Endothelial cell of umbilical vein (primary cell): Measurements from ENCODE around the gene DCLK1. TPM values are rescaled to one million over a fixed set of nuclear protein-coding genes. Genes with fewer than 3 reads are reported as not detected.
"Not testable (repeated sequence)": the region's sequence is repeated elsewhere in the genome, so short reads cannot be mapped to it uniquely, and the experiment has no call there.

ENCODE experiments used
- BruUV-seq: library from RNA; stranded (reverse); fragments of 400-500 nt; replicated peaks from 2 replicates; lab custom pipeline; 2021; lab: Mats Ljungman, UMichigan
- CTCF ChIA-PET: fragments of 300-600, 350-600 bp; sonication (Branson Sonifier 250); formaldehyde crosslinking; loops from one replicate; lab custom pipeline; 2021; ENCODE audit warnings: antibody characterized with exemption, inconsistent platforms; lab: Charles Lee
- POLR2A ChIA-PET: fragments of 300-600, 350-600 bp; sonication (Branson Sonifier 250); formaldehyde crosslinking; loops from one replicate; lab custom pipeline; 2021; ENCODE audit warnings: antibody characterized with exemption, inconsistent platforms; lab: Charles Lee
- DNase-seq: peaks from one replicate; pipeline ENCODE4 v3.0.0-alpha.2; 2011; ENCODE audit warnings: low read depth, low spot score
- FAIRE-seq: peaks from 2 replicates; lab custom pipeline; 2011; peaks lifted over from hg19 to GRCh38; lab: Jason Lieb, UNC
- H2AFZ ChIP-seq: 2 replicates; pipeline ENCODE4 v1.6.0; 2012; ENCODE audit warnings: low read depth, low read length, control low read depth, inconsistent platforms
- H3K27ac ChIP-seq: 2 replicates; pipeline ENCODE4 v1.5.1; 2011; ENCODE audit warnings: low read depth, mild to moderate bottlenecking, control low read depth, low read length, moderate library complexity; ENCODE audit not compliant: insufficient read depth
- H3K27me3 ChIP-seq, 2 experiments: 2 replicates each; pipeline versions ENCODE4 v1.6.0 to v1.6.1; 2011; ENCODE audit warnings: low read length in 2 of 2, mixed read lengths in 1 of 2; ENCODE audit not compliant: control insufficient read depth in 2 of 2, insufficient read depth in 2 of 2
- H3K36me3 ChIP-seq, 2 experiments: 2 replicates in 1 of 2; 3 replicates in 1 of 2; pipeline ENCODE4 v1.5.1; 2011; ENCODE audit warnings: low read length in 2 of 2, mild to moderate bottlenecking in 1 of 2, moderate library complexity in 1 of 2; ENCODE audit not compliant: control insufficient read depth in 2 of 2, insufficient read depth in 2 of 2; ENCODE audit errors: extremely low read depth in 1 of 2
- H3K4me1 ChIP-seq: 3 replicates; pipeline ENCODE4 v1.5.1; 2011; ENCODE audit warnings: mild to moderate bottlenecking, low read length; ENCODE audit not compliant: control insufficient read depth, insufficient read depth; ENCODE audit errors: extremely low read depth
- H3K4me2 ChIP-seq: 2 replicates; pipeline ENCODE4 v1.6.1; 2011; ENCODE audit warnings: low read length, control low read depth, mixed read lengths; ENCODE audit not compliant: insufficient read depth
- H3K4me3 ChIP-seq, 3 experiments: fragments of 200-600 bp in 1 of 3; sonication (generic), shearing (Covaris generic) in 1 of 3; replicated peaks in 1 of 3; 2 replicates each; pipeline ENCODE4 v1.5.1; 2011 to 2016; ENCODE audit warnings: control low read depth in 3 of 3, low read length in 3 of 3, mild to moderate bottlenecking in 2 of 3, inconsistent platforms in 1 of 3, low read depth in 1 of 3, moderate library complexity in 1 of 3; ENCODE audit not compliant: insufficient read depth in 1 of 3
- H3K79me2 ChIP-seq: 2 replicates; pipeline ENCODE4 v1.6.0; 2012; ENCODE audit warnings: low read length, inconsistent platforms; ENCODE audit not compliant: control insufficient read depth, insufficient read depth
- H3K9ac ChIP-seq: replicated peaks from 2 replicates; pipeline ENCODE3; 2011; ENCODE audit warnings: low read length, control low read depth; ENCODE audit not compliant: insufficient read depth; ENCODE audit errors: extremely low read depth
- H3K9me1 ChIP-seq: replicated peaks from 3 replicates; pipeline ENCODE4 v1.6.0; 2011; ENCODE audit warnings: mild to moderate bottlenecking, low read length; ENCODE audit not compliant: control insufficient read depth, insufficient read depth; ENCODE audit errors: extremely low read depth
- H3K9me3 ChIP-seq: replicated peaks from 2 replicates; pipeline ENCODE4 v1.5.1; 2012; ENCODE audit warnings: low read length, inconsistent platforms; ENCODE audit not compliant: control insufficient read depth, insufficient read depth
- H4K20me1 ChIP-seq: replicated peaks from 2 replicates; pipeline ENCODE3; 2011; ENCODE audit warnings: mild to moderate bottlenecking, low read length; ENCODE audit not compliant: control insufficient read depth, insufficient read depth; ENCODE audit errors: extremely low read depth
- EZH2 ChIP-seq: IDR thresholded peaks from 2 replicates; pipeline ENCODE4 v1.6.1; 2012; ENCODE audit warnings: borderline replicate concordance, low read depth, mild to moderate bottlenecking, moderate library complexity, low read length, inconsistent platforms; ENCODE audit not compliant: severe bottlenecking
- FOS ChIP-seq: IDR thresholded peaks from 2 replicates; pipeline ENCODE4 v1.6.1; 2011; ENCODE audit warnings: mild to moderate bottlenecking, low read length, moderate library complexity, borderline replicate concordance; ENCODE audit not compliant: insufficient read depth
- GATA2 ChIP-seq: IDR thresholded peaks from 2 replicates; pipeline ENCODE4 v1.7.0; 2011; ENCODE audit warnings: low read depth, mild to moderate bottlenecking, moderate library complexity, mixed read lengths, low read length; ENCODE audit not compliant: insufficient read length, insufficient read depth
- JUN ChIP-seq: IDR thresholded peaks from 2 replicates; pipeline ENCODE4 v1.6.1; 2011; ENCODE audit warnings: borderline replicate concordance, low read depth; ENCODE audit not compliant: insufficient read length, insufficient read depth
- MAX ChIP-seq: IDR thresholded peaks from 2 replicates; pipeline ENCODE4 v1.6.1; 2011; ENCODE audit not compliant: insufficient read depth, insufficient read length
- MYC ChIP-seq: IDR thresholded peaks from one replicate; pipeline ENCODE4 v1.6.1; 2011; ENCODE audit warnings: mild to moderate bottlenecking, low read depth, low read length
- POLR2A ChIP-seq: IDR thresholded peaks from 2 replicates; pipeline ENCODE4 v1.6.1; 2012; ENCODE audit warnings: low read depth, mild to moderate bottlenecking, control low read depth, low read length
- POLR2AphosphoS5 ChIP-seq: IDR thresholded peaks from 2 replicates; pipeline ENCODE4 v1.6.1; 2012; ENCODE audit warnings: low read depth, mild to moderate bottlenecking, control low read depth, low read length, moderate library complexity; ENCODE audit not compliant: insufficient read depth
- dilution Hi-C: fragments of 300-500 bp; cut with MboI; formaldehyde crosslinking; loops from one replicate; pipeline ENCODE4 v1.15.0; 2019; ENCODE audit warnings: low sequenced_read_pairs; ENCODE audit not compliant: extremely low pct_ligation_motif_present
- intact Hi-C: fragments of 100-400 bp; cut with micrococcal nuclease; formaldehyde crosslinking; loops from one replicate; pipeline ENCODE4 v1.10.0; 2022
- polyA plus RNA-seq, 4 experiments: library from polyadenylated mRNA; depleted of rRNA in 3 of 4; stranded (reverse) in 3 of 4; unstranded in 1 of 4; fragments of >200 nt; gene quantifications; 2 replicates each; pipeline versions ENCODE4 v1.2.1 to v1.2.3, GENCODE V29; 2011 to 2012; ENCODE audit warnings: missing spikeins in 1 of 4
- total RNA-seq: library from RNA; stranded (reverse); gene quantifications from 2 replicates; pipeline ENCODE4 v1.2.3, GENCODE V29; 2021
- TF ChIP-seq, protein P1 (sequence below), 2 donors: IDR thresholded peaks; 1 replicate in 1 of 2; 2 replicates in 1 of 2; pipeline ENCODE4 v1.5.1; 2011; ENCODE audit warnings: low read length in 2 of 2, mild to moderate bottlenecking in 2 of 2, moderate library complexity in 2 of 2, control low read depth in 1 of 2, inconsistent platforms in 1 of 2, low read depth in 1 of 2; ENCODE audit not compliant: insufficient read depth in 1 of 2; ENCODE audit errors: extremely low read depth in 1 of 2

The DCLK1 gene
- total and polyA plus RNA-seq, 2 donors (not counting 3 experiments of a cell fraction or from before 2014, with no cell fraction given) = 0.28 to 3.9 TPM

DNA sequence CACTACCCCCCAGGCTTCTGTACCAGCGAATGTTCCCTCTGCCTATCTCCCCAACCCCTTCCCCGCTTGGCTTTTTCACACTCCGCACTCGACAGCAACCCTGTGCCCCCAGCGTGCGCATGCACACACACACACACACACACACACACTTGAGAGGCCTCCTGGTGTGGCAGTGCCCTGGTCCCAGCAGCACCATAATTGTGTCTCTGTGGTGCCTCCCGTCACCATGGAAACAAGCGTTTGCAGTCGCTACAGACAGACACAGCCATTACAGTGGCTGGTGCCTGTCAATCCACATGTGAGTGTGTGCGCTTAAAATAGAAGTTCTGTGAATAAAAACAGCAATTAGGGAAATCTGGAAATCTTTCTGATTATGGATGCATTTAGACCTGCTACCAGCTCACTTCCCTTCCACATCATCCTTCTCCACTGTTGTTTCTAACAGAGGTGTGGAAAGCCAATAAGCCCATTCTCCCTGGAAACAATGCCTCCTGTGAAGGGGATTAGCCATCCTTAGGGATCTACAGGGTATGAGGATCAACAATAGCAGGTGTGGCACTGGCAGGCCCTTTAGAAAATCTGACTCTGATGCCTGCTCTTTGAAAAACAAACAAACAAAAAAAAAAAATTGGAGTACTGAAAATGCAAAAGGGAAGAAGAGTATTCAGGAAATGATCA lies 146.3 kb downstream of the DCLK1 start:
- Histone ChIP-seq H3K4me1 (no peaks in the 10 kb centered on the region), H3K9me3 (no peaks in the 10 kb centered on the region), H3K4me2 (no peak overlapping the region), H3K9ac (no peak overlapping the region), H3K9me1 (no peaks in the 10 kb centered on the region), H3K4me3 (no peak overlapping the region), H3K79me2 (no peaks in the 10 kb centered on the region), H2AFZ (no peak overlapping the region), H3K27me3 (peaks cover 0 to 2% of the 10 kb centered on the region in 2 experiments), H3K27ac (no peak overlapping the region), H3K36me3 (no peaks in the 10 kb centered on the region), H4K20me1 (no peaks in the 10 kb centered on the region)
- intact Hi-C loops (no loop called here), dilution Hi-C loops (no loop called here)
- ChIA-PET POLR2A (no interaction called here), CTCF (no interaction called here)
- FAIRE-seq = no peak
- no TSS peak for BruUV-seq
- DNase-seq = no peak
- no peak for TF ChIP-seq MYC

DNA sequence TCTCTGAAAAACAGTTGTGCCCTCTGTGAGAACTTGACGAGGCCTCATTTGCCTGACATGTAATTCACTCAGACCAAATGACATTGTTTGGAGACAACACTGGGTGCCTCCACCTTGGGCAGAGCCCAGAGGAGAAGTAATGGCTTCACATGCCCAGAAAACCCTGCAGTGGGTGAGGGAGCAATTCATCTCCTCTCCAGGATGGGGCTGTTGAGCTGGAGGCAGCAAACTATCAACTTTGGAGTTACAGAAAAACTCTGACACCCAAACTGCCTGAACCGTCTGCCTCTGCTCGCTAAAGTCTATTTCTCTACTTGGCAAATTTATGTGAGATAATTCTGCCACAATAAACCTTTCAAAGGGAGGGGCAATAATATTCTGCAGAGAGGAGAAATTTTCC lies 146.9 kb downstream of the DCLK1 start:
- CTCF ChIA-PET = no interaction called here
- intact Hi-C loops = no loop called here

DNA sequence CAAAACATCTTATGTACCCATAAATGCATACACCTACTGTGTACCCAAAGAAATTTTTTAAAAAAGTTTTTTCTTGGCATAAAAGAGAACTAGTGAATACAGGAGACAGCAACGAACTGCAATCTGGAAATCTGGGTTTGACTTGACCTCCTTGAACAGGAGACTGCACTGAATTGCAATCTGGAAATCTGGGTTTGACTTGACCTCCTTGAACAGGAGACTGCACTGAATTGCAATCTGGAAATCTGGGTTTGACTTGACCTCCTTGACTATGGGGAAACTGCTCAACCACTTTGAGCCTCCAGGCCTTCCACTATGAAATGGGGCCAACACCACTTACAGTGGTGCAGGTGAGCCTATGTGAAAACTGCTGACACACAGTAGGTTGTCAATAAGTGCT lies 147.5 kb downstream of the DCLK1 start:
- H3K9me3 ChIP-seq, dilution Hi-C loops, H4K20me1 ChIP-seq, H3K4me3 ChIP-seq, POLR2A ChIA-PET, H3K9ac ChIP-seq, CTCF ChIA-PET, H3K36me3 ChIP-seq, H2AFZ ChIP-seq, intact Hi-C loops, FAIRE-seq, DNase-seq, H3K27me3 ChIP-seq, BruUV-seq, H3K79me2 ChIP-seq, H3K4me2 ChIP-seq, H3K27ac ChIP-seq, H3K4me1 ChIP-seq, H3K9me1 ChIP-seq: not testable (repeated sequence)

More for the DNA sequence above, 146.9 kb downstream of the DCLK1 start:
- no peak for DNase-seq
- Histone ChIP-seq H3K27ac (no peak overlapping the region), H3K9me3 (no peaks in the 10 kb centered on the region), H4K20me1 (no peaks in the 10 kb centered on the region), H3K4me1 (peaks cover 3% of the 10 kb centered on the region), H3K4me3 (no peak overlapping the region), H3K27me3 (peaks cover 0 to 2% of the 10 kb centered on the region in 2 experiments), H3K36me3 (no peaks in the 10 kb centered on the region), H2AFZ (no peak overlapping the region), H3K79me2 (no peaks in the 10 kb centered on the region), H3K9me1 (no peaks in the 10 kb centered on the region), H3K9ac (no peak overlapping the region), H3K4me2 (no peak overlapping the region)
- no peak for TF ChIP-seq FOS
- TF ChIP-seq MAX = no peak
- no peak for TF ChIP-seq POLR2AphosphoS5
- no peak for TF ChIP-seq POLR2A
- TF ChIP-seq GATA2 = no peak
- no peak for TF ChIP-seq JUN
- TF ChIP-seq MYC = no peak
- no peak for TF ChIP-seq EZH2
- TF ChIP-seq, protein P1, sequence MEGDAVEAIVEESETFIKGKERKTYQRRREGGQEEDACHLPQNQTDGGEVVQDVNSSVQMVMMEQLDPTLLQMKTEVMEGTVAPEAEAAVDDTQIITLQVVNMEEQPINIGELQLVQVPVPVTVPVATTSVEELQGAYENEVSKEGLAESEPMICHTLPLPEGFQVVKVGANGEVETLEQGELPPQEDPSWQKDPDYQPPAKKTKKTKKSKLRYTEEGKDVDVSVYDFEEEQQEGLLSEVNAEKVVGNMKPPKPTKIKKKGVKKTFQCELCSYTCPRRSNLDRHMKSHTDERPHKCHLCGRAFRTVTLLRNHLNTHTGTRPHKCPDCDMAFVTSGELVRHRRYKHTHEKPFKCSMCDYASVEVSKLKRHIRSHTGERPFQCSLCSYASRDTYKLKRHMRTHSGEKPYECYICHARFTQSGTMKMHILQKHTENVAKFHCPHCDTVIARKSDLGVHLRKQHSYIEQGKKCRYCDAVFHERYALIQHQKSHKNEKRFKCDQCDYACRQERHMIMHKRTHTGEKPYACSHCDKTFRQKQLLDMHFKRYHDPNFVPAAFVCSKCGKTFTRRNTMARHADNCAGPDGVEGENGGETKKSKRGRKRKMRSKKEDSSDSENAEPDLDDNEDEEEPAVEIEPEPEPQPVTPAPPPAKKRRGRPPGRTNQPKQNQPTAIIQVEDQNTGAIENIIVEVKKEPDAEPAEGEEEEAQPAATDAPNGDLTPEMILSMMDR (IDR thresholded peaks at IDR 0.05; ENCODE audit: extremely low read depth in 1 of 2, insufficient read depth in 1 of 2, low read depth in 1 of 2, low read length in 2 of 2) = no peak
- BruUV-seq = no TSS peak
- POLR2A ChIA-PET = no interaction called here
- dilution Hi-C loops = no loop called here
- no peak for FAIRE-seq
